ENCODE results near the gene ANKS3.

The ANKS3 gene

GRCh38 chr16:4699046-4699556 is 35.0 kb downstream of the ANKS3 start:
- no peak overlapping the region for H3K27ac ChIP-seq (ENCODE audit: extremely low read depth, low read depth, low read length)
- peaks cover 0 to 88% of the 10 kb centered on the region in 2 experiments; a peak in 1 of 3 replicates for H3K36me3 ChIP-seq (ENCODE audit: control insufficient read depth in 2 of 2, insufficient read depth in 1 of 2, low read length in 2 of 2)
- no peaks in the 10 kb centered on the region for H3K9me3 ChIP-seq (ENCODE audit: control insufficient read depth, insufficient read depth, low read depth, low read length)
- peaks cover 4% of the 10 kb centered on the region; the same call in 1 of the 2 replicates for H3K4me1 ChIP-seq (ENCODE audit: control insufficient read depth, insufficient read depth, low read length)
- ChIA-PET CTCF (interaction anchor here (0.9 kb wide), 1 partner anchor 192 kb away, joined by 7 read pairs; no protein-coding TSS in a partner anchor), POLR2A (interaction anchor here (0.6 kb wide), 1 partner anchor 40 kb away, joined by 4 read pairs; no protein-coding TSS in a partner anchor)
- H3K4me3 ChIP-seq (ENCODE audit: low read depth, low read length), result no peak overlapping the region
- TF ChIP-seq ZEB2 (tag by site-specific recombination; IDR thresholded peaks at IDR 0.05) (no peak), HOXA7 (CRISPR knock-in tag; IDR thresholded peaks at IDR 0.05; ENCODE audit: borderline replicate concordance) (no peak), ZNF600 (tag by site-specific recombination; IDR thresholded peaks at IDR 0.05) (0 out of 2 replicates have a peak, but pooled peaks have one; percentile 15)

DNA sequence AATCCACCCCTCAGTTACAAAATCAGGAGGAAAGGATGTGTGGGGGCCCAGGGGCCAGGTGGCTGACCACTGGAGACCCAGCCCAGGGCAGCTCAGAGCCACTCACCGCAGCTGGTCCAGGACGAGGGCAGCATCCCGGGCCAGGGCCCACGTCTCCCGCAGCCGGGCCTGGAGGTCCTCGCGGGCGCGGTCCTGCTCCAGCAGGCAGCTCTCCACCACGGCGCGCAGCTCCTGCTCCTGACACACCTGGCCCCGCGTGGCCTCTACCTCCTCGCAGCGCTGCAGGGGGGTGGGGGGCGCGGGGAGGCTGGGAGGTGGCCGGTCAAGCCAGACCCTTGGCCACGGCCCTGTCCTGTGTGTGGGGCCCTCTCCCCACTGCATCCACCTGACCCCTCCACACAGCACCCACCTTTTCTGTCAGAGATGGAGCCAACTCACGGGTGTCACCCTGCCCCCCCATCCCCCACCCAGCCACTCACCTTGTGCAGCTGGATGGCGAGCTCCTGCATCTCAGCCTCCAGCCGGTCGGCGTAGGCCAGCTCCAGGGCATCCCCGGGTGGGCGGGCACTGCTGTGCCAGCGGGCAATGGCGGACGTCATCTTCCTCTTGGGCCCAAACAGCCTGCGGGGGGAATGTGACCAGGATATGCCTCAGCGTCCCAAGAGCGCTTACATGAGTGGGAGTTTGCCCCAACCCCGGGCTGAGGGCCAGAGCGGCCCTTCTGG is 35.6 kb downstream of the ANKS3 start:
- H3K27ac ChIP-seq (ENCODE audit: extremely low read depth, low read depth, low read length), result no peak overlapping the region
- H3K4me3 ChIP-seq (ENCODE audit: low read depth, low read length), result no peak overlapping the region
- H3K36me3 ChIP-seq (ENCODE audit: control insufficient read depth in 2 of 2, insufficient read depth in 1 of 2, low read length in 2 of 2), result peaks cover 0 to 83% of the 10 kb centered on the region in 2 experiments; a peak in 1 of 3 replicates
- ChIA-PET POLR2A (no interaction called here), CTCF (no interaction called here)
- H3K9me3 ChIP-seq (ENCODE audit: control insufficient read depth, insufficient read depth, low read depth, low read length), result no peaks in the 10 kb centered on the region
- no peak for TF ChIP-seq ZNF157 (tag by site-specific recombination; IDR thresholded peaks at IDR 0.05)
- TF ChIP-seq ZNF394 (tag by site-specific recombination; IDR thresholded peaks at IDR 0.05; ENCODE audit: borderline replicate concordance), result no peak
- no peak for TF ChIP-seq ZSCAN16 (tag by site-specific recombination; IDR thresholded peaks at IDR 0.05)
- TF ChIP-seq ZBTB1 (tag by site-specific recombination; IDR thresholded peaks at IDR 0.05), result no peak
- no peak for TF ChIP-seq ZNF19 (tag by site-specific recombination; IDR thresholded peaks at IDR 0.05; ENCODE audit: low read depth)
- no peak for TF ChIP-seq ZBTB8A (tag by site-specific recombination; IDR thresholded peaks at IDR 0.05)
- no peak for TF ChIP-seq ZNF121 (tag by site-specific recombination; IDR thresholded peaks at IDR 0.05)
- TF ChIP-seq ZNF223 (tag by site-specific recombination; IDR thresholded peaks at IDR 0.05), result no peak
- TF ChIP-seq SCRT1 (tag by site-specific recombination; IDR thresholded peaks at IDR 0.05; ENCODE audit: borderline replicate concordance), result no peak
- no peak for TF ChIP-seq ZNF324 (tag by site-specific recombination; IDR thresholded peaks at IDR 0.05)
- TF ChIP-seq ZNF585B (tag by site-specific recombination; IDR thresholded peaks at IDR 0.05), result no peak
- no peak for TF ChIP-seq KLF8 (tag by site-specific recombination; IDR thresholded peaks at IDR 0.05)
- no peak for TF ChIP-seq ZNF560 (tag by site-specific recombination; IDR thresholded peaks at IDR 0.05; ENCODE audit: borderline replicate concordance)
- no peak for TF ChIP-seq OVOL3 (tag by site-specific recombination; IDR thresholded peaks at IDR 0.05)
- TF ChIP-seq ZNF791 (tag by site-specific recombination; IDR thresholded peaks at IDR 0.05), result no peak
- peaks cover 4% of the 10 kb centered on the region; the same call in 1 of the 2 replicates for H3K4me1 ChIP-seq (ENCODE audit: control insufficient read depth, insufficient read depth, low read length)

- ChIA-PET POLR2A (no interaction called here), CTCF (interaction anchor here (0.8 kb wide), 1 partner anchor 19 kb away, joined by 3 read pairs; no protein-coding TSS in a partner anchor)
- H3K36me3 ChIP-seq (ENCODE audit: control insufficient read depth in 2 of 2, insufficient read depth in 1 of 2, low read length in 2 of 2), result peaks cover 0 to 80% of the 10 kb centered on the region in 2 experiments; a peak in 1 of 3 replicates
- no peak overlapping the region for H3K4me3 ChIP-seq (ENCODE audit: low read depth, low read length)
- H3K4me1 ChIP-seq (ENCODE audit: control insufficient read depth, insufficient read depth, low read length), result peaks cover 4% of the 10 kb centered on the region; the same call in 1 of the 2 replicates
- H3K27ac ChIP-seq (ENCODE audit: extremely low read depth, low read depth, low read length), result no peak overlapping the region
- no peaks in the 10 kb centered on the region for H3K9me3 ChIP-seq (ENCODE audit: control insufficient read depth, insufficient read depth, low read depth, low read length)
- no peak for TF ChIP-seq ZNF404 (tag by site-specific recombination; IDR thresholded peaks at IDR 0.05)
- TF ChIP-seq, protein P1, sequence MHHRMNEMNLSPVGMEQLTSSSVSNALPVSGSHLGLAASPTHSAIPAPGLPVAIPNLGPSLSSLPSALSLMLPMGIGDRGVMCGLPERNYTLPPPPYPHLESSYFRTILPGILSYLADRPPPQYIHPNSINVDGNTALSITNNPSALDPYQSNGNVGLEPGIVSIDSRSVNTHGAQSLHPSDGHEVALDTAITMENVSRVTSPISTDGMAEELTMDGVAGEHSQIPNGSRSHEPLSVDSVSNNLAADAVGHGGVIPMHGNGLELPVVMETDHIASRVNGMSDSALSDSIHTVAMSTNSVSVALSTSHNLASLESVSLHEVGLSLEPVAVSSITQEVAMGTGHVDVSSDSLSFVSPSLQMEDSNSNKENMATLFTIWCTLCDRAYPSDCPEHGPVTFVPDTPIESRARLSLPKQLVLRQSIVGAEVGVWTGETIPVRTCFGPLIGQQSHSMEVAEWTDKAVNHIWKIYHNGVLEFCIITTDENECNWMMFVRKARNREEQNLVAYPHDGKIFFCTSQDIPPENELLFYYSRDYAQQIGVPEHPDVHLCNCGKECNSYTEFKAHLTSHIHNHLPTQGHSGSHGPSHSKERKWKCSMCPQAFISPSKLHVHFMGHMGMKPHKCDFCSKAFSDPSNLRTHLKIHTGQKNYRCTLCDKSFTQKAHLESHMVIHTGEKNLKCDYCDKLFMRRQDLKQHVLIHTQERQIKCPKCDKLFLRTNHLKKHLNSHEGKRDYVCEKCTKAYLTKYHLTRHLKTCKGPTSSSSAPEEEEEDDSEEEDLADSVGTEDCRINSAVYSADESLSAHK (tag by site-specific recombination; IDR thresholded peaks at IDR 0.05), result no peak
- no peak for TF ChIP-seq ZNF549 (tag by site-specific recombination; IDR thresholded peaks at IDR 0.05)
Measured at GRCh38 chr16:4697848-4698291, 36.2 kb downstream of the ANKS3 start.
